OCI-LY7 (cell line): ENCODE results near the gene POM121L2. TPM values are rescaled to one million over a fixed set of nuclear protein-coding genes. Genes with fewer than 3 reads are reported as not detected.

Experiments used
- BruUV-seq: library from RNA; stranded (reverse); fragments of 400-500 nt; replicated peaks from 2 replicates; lab custom pipeline; 2021; lab: Mats Ljungman, UMichigan
- CTCF ChIA-PET: fragments of 300-600 bp; sonication (Branson Sonifier 250); formaldehyde crosslinking; loops from one replicate; lab custom pipeline; 2022; ENCODE audit warnings: antibody characterized with exemption; ENCODE audit not compliant: unreplicated experiment; lab: Charles Lee
- POLR2A ChIA-PET: fragments of 300-600 bp; sonication (Branson Sonifier 250); formaldehyde crosslinking; loops from one replicate; lab custom pipeline; 2022; ENCODE audit warnings: antibody characterized with exemption; lab: Charles Lee
- DNase-seq: peaks from one replicate; pipeline ENCODE4 v3.0.0-alpha.2; 2015; ENCODE audit warnings: low spot score
- H2AFZ ChIP-seq: fragments of 200-600 bp; sonication (generic), shearing (Covaris generic); 2 replicates; pipeline ENCODE4 v1.6.1; 2014; ENCODE audit warnings: mild to moderate bottlenecking, antibody characterized with exemption, low read length, moderate library complexity
- H3K27ac ChIP-seq: fragments of 200-600 bp; sonication (generic); 2 replicates; pipeline ENCODE4 v1.5.1; 2014; ENCODE audit warnings: mixed run types, low read depth, mild to moderate bottlenecking, moderate library complexity, low read length, inconsistent platforms; ENCODE audit not compliant: poor library complexity, severe bottlenecking
- H3K36me3 ChIP-seq: fragments of 200-600 bp; sonication (generic); 2 replicates; pipeline ENCODE4 v1.6.1; 2014; ENCODE audit warnings: mild to moderate bottlenecking, antibody characterized with exemption, low read length, moderate library complexity, mixed read lengths; ENCODE audit not compliant: insufficient read depth
- H3K4me1 ChIP-seq: fragments of 200-600 bp; sonication (generic); 2 replicates; pipeline ENCODE4 v1.5.1; 2014; ENCODE audit warnings: mild to moderate bottlenecking, low read length; ENCODE audit not compliant: insufficient read depth, poor library complexity, severe bottlenecking
- H3K4me2 ChIP-seq: fragments of 200-600 bp; sonication (generic); 2 replicates; pipeline ENCODE4 v1.6.1; 2014; ENCODE audit warnings: mild to moderate bottlenecking, low read length
- H3K4me3 ChIP-seq: fragments of 200-600 bp; sonication (generic); 2 replicates; pipeline ENCODE4 v1.5.1; 2014; ENCODE audit warnings: mild to moderate bottlenecking, low read depth, low read length; ENCODE audit not compliant: poor library complexity, severe bottlenecking
- H3K79me2 ChIP-seq: fragments of 200-600 bp; sonication (generic); 2 replicates; pipeline ENCODE4 v1.6.1; 2016; ENCODE audit warnings: low read depth, mild to moderate bottlenecking, low read length, moderate library complexity, mixed read lengths; ENCODE audit not compliant: insufficient read depth
- H3K9me2 ChIP-seq: fragments of 200-600 bp; sonication (generic); 2 replicates; pipeline ENCODE4 v1.6.1; 2016; ENCODE audit warnings: mild to moderate bottlenecking, low read length, mixed read lengths; ENCODE audit not compliant: insufficient read depth
- H3K9me3 ChIP-seq: fragments of 200-600 bp; sonication (generic); 2 replicates; pipeline ENCODE4 v1.6.1; 2014; ENCODE audit warnings: mild to moderate bottlenecking, mixed run types, low read length, mixed read lengths
- H4K20me1 ChIP-seq: fragments of 200-600 bp; sonication (generic); 2 replicates; pipeline ENCODE4 v1.6.1; 2014; ENCODE audit warnings: mild to moderate bottlenecking, antibody characterized with exemption, low read length, moderate library complexity, mixed read lengths; ENCODE audit not compliant: insufficient read depth
- EZH2phosphoT487 ChIP-seq: fragments of 200-600 bp; sonication (generic); IDR thresholded peaks from 2 replicates; pipeline ENCODE4 v1.6.1; 2018; ENCODE audit warnings: low read depth, borderline replicate concordance, mild to moderate bottlenecking, mixed run types, antibody characterized with exemption, low read length, moderate library complexity, mixed read lengths
- intact Hi-C: fragments of 100-400 bp; cut with micrococcal nuclease; formaldehyde crosslinking; loops from one replicate; pipeline ENCODE4 v1.10.0; 2022; ENCODE audit not compliant: unreplicated experiment
- total RNA-seq, 2 experiments: library from RNA; depleted of rRNA in 1 of 2; stranded (reverse); fragments of >200 nt in 1 of 2; shearing (Covaris generic) in 1 of 2; gene quantifications; 2 replicates each; pipeline ENCODE4 v1.2.3, GENCODE V29; 2014 to 2022
- TF ChIP-seq, protein P1 (sequence below): fragments of 200-600 bp; sonication (generic); conservative IDR thresholded peaks from 2 replicates; pipeline ENCODE4 v1.5.1; 2014; ENCODE audit warnings: mild to moderate bottlenecking, antibody characterized with exemption, low read length, moderate library complexity, mixed read lengths

The POM121L2 gene
- total RNA-seq, 2 experiments from 2014 or later, result not detected

DNA sequence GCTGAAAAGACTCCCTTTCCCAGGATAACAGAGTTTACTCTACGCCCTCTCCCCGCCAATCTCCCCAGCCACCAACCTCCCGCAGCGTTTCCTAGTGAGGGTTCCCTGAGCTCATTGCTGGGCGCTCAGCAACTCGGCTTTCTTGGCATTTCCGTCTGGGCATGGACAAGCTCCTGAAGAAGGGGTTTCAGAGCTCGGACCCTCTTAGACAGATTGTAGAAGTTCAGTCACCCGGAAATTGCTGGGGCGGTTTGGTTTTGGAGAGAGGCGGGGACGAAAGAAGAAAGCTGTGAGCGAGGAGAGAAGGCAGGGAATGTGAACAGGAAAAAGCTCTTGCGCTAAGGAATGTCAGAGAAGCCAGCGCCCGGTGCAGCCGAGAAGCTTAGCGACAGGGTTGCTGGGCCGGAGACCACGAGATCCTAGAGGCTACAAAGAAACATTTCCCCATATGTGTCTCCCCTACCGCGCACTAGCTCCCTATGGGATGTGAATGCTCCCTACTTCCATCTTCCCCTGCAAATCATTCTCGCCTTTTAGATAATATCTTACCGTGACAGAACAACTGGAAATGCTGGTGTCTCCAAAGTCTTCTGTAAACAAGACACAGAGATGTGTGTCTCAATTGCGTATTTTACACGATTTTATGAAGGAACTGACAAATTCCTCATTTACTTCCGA lies 15.8 kb downstream of the POM121L2 start:
- no peaks in the 10 kb centered on the region for H3K79me2 ChIP-seq
- intact Hi-C loops, result no loop called here
- no peaks in the 10 kb centered on the region for H3K36me3 ChIP-seq
- no peak for TF ChIP-seq EZH2phosphoT487
- TF ChIP-seq, protein P1, sequence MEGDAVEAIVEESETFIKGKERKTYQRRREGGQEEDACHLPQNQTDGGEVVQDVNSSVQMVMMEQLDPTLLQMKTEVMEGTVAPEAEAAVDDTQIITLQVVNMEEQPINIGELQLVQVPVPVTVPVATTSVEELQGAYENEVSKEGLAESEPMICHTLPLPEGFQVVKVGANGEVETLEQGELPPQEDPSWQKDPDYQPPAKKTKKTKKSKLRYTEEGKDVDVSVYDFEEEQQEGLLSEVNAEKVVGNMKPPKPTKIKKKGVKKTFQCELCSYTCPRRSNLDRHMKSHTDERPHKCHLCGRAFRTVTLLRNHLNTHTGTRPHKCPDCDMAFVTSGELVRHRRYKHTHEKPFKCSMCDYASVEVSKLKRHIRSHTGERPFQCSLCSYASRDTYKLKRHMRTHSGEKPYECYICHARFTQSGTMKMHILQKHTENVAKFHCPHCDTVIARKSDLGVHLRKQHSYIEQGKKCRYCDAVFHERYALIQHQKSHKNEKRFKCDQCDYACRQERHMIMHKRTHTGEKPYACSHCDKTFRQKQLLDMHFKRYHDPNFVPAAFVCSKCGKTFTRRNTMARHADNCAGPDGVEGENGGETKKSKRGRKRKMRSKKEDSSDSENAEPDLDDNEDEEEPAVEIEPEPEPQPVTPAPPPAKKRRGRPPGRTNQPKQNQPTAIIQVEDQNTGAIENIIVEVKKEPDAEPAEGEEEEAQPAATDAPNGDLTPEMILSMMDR, result no peak
- ChIA-PET CTCF (no interaction called here), POLR2A (interaction anchor here (0.6 kb wide), 1 partner anchor 348 kb away, joined by 3 read pairs; no protein-coding TSS in a partner anchor)
- no peak overlapping the region for H3K4me3 ChIP-seq
- DNase-seq, result no peak
- H2AFZ ChIP-seq, result no peak overlapping the region
- no peaks in the 10 kb centered on the region for H3K9me2 ChIP-seq
- H3K4me2 ChIP-seq, result no peak overlapping the region
- no peak overlapping the region for H3K27ac ChIP-seq
- no peaks in the 10 kb centered on the region for H3K4me1 ChIP-seq
- no peaks in the 10 kb centered on the region for H3K9me3 ChIP-seq
- no peaks in the 10 kb centered on the region for H4K20me1 ChIP-seq
- no TSS peak for BruUV-seq

DNA sequence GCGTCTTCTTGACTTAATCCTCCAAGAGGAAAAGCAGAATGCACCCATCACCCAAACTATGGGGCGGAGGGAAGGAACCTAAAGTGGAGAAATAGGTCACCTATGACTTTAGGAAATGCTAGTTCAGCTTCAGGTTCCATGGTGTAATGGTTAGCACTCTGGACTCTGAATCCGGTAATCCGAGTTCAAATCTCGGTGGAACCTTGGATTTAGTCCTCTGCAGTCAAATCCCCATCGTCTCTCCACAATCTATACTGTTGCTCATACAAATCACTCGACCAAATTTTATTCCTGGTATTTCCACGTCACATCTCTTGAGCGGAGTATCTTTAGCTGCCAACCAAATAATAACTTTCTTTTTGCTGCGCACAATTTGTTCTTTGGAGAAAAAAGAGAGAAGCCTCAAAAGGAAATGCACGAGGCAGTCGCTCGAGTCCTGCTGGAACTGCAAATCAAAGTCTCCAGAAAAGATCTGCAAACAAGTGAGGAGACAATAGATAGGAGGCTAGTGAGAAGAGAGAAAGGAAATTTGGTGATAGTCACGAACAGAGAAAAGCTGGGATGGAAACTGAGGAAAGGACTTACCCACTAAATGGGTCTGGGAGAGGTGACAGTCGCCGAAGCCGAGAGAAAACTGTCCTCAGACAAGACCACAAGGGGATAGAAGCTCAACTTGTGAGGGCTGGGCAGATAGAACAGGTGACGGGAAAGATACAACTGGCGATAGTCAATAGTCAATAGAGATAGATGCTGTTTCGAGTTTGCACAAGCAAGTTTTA lies 16.6 kb downstream of the POM121L2 start:
- CTCF ChIA-PET, result no interaction called here
- no TSS peak for BruUV-seq

More for the DNA sequence above, 16.6 kb downstream of the POM121L2 start:
- no peaks in the 10 kb centered on the region for H3K4me1 ChIP-seq
- no peaks in the 10 kb centered on the region for H4K20me1 ChIP-seq
- intact Hi-C loops, result no loop called here
- H3K27ac ChIP-seq, result no peak overlapping the region
- POLR2A ChIA-PET, result no interaction called here
- H3K4me2 ChIP-seq, result no peak overlapping the region
- no peaks in the 10 kb centered on the region for H3K79me2 ChIP-seq
- no peak for TF ChIP-seq EZH2phosphoT487
- TF ChIP-seq, protein P1, result no peak
- DNase-seq, result no peak
- no peak overlapping the region for H3K4me3 ChIP-seq
- H2AFZ ChIP-seq, result no peak overlapping the region
- no peaks in the 10 kb centered on the region for H3K36me3 ChIP-seq
- H3K9me2 ChIP-seq, result no peaks in the 10 kb centered on the region
- H3K9me3 ChIP-seq, result no peaks in the 10 kb centered on the region
